HG03103 (cell line): Measurements from ENCODE around the gene GSDME.

Experiments used
- ATAC-seq: cut with Tn5 transposase; IDR thresholded peaks from one replicate; pipeline ENCODE4 v1.9.1; 2021; ENCODE audit warnings: low read depth; ENCODE audit not compliant: unreplicated experiment

The GSDME gene

DNA sequence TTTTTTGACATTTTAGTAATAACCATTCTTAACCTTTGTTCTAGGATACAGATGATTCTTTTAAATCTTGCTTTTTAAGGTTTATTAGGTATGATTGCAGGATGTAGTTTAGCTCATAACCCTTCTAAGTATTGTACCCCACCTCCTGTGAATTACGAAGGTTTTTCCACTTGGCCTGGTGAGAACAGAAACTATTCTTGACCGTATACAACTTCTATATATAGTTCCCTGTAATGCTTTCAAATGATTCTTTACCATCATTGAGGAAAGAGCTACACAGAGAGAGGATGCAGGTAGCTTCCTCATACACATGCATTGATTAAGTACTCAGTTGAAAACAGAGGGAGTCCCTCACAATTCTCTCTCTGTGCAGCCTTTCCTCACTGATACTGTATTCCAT, 97.8 kb downstream of the GSDME start:
- ATAC-seq = no peak

DNA sequence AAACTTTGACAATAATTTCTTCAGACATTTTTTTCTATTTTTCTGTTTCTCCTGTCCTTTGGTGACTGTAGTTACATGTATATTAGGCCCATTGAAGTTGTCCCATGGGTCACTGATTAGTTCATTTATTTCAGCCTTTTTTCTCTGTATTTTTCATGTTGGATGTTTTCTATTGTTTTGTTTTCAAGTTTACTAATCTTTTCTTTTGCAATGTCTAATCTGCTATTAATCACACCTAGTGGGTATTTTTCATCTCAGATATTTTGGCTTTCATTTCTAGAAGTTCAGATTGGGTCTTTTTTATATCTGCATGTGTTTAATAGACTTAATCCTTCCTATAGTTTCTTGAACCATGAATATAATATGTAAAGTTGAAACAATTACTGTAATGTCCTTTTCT, 99.3 kb downstream of the GSDME start:
- ATAC-seq = no peak

DNA sequence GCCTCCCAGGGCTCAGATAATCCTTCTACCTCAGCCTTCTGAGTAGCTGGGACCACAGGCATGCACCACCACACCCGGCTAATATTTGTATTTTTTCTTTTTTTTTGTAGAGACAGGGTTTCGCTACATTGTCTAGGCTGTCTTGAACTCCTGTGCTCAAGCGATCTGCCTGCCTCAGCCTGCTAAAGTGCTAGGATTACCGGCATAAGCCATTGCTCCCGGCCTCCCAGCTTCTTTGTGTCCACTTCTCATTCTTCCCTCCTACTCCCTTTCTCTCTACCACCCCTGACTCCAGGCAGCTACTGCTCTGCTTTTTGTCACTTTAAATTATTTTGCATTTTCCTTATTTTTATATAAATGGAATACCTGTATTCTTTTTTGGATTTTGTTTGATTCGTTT, 100.7 kb downstream of the GSDME start:
- ATAC-seq = no peak

DNA sequence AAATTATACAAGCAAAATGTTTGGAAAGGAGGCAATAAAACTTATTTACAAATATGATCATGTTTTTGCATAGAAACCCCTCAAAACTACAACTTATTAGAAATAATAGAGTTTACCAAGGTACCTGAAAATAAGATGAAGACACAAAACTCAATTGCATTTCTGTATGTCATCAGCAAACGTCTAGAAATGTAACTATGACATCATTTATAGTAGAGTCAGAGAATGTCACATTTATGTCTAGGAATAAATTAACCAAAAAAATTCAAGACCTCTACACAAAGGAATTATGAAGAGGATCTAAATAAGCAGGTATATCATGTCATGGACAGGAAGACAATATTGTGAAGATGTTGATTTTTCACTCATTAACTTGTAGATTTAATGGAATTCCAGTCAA, 103.0 kb downstream of the GSDME start:
- ATAC-seq = no peak

DNA sequence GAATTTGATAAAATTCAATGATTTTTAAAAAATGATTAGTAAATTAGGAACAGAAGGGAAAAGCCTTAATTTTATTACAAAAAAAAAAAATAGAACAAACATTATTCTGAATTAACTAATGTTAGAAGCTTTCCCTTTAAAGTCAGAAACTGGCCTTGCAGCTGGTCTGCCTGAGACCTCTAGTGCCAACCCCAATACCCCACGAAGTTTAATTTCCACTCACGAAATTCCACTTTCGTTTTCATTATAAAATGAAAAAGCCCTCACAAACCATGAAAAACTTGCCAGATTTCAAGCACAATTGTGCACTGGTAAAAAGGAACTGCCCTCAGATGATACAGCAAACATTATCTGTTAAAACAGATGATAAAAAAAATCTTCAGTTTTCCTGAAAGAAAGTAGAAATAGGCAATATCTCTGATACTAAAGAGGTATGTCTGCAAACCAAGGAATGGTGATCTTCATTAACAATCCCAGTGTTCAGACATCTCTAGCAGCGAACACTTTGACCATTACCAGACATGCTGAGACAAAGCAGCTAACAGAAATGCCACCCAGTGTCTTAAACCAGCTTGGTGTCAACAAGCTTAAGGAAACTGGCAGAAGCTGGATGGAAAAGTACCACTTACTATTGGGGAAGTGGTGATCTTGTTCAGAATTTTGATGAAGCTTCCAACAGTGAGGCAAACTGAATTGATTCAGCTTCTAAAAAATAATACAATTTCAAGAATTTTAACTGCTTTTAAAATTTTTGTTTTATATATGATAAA, 103.8 kb downstream of the GSDME start:
- no peak for ATAC-seq

DNA sequence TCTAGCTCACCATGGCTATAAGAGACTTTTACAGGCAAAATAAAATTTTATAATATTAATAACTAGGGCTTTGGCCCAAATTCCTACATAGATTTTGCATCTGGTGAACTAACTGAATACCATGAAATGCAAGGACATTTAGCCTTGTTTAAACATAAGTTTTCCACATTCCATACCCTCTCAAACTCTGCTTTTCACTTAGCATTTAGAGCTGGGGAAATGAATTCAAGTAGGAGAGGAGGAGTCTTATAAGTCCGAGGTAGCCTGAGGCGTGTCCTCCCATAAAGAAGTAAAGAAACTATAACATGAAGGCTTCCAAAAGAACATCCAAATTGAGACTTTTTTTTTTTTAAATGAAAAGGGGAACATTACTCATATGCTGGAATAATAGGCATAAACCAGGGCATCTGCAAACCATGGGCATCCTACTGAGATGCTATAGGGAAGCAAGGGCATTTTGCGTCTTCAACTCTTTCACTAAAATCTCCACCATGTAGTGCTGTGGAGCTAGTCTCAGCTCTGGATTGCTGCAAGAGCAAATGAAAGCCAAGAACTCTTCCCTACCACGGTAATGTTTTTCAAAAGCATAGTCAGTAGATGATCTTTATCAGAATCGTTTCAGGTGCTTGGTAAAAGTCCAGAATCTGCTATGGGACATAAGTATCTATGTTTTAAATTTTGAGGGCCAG, 104.9 kb downstream of the GSDME start:
- no peak for ATAC-seq
